ENCODE data around the gene CTCFL.

Gene CTCFL

GRCh38 chr20:57558614-57559288, 33.8 kb upstream of the CTCFL start:
- H3K9me3 ChIP-seq (ENCODE audit: low read length), result no peaks in the 10 kb centered on the region
- H3K4me3 ChIP-seq (ENCODE audit: low read depth in 1 of 2, low read length in 2 of 2), result no peak overlapping the region
- H3K9ac ChIP-seq (ENCODE audit: low read length), result no peak overlapping the region
- H3K36me3 ChIP-seq (ENCODE audit: insufficient read depth, low read length), result no peaks in the 10 kb centered on the region
- no peaks in the 10 kb centered on the region for H3K4me1 ChIP-seq (ENCODE audit: insufficient read depth, low read length)
- no peak overlapping the region for H3K27ac ChIP-seq (ENCODE audit: low read depth, low read length)
- peaks cover 0 to 19% of the 10 kb centered on the region in 2 donors for H3K27me3 ChIP-seq (ENCODE audit: control insufficient read depth in 1 of 2, insufficient read depth in 2 of 2, low read length in 2 of 2)

DNA sequence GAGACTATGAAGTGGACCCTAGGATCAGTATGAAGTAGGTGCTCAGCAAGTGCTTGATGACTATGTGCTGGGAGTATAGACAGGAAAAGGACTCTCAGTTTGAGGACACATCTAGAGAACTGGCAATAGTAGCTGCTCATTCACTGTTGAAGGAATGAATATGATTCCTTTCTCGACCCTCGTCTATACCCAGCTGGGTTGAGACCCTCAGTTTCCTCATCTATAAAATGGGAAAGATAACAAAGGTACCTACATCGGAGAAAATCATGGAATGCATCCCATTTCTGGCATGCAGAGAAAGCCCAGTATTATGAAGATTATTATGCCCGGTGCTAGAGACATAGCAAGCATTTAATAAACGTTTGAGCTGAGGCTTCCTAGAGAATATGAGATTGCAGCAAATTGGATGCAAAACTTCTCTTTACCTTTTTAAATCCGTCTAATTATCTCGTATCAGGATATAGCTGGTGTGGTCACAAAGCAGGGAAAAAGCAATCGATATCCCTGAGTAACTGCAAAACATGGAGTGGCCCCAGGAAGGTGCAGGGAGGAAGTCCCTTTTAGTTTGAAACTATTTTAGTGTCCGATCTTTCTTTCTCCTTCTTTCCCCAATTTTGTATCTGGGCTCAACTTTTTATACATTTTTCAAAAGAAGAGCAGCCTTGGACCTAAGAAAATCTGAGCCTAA, 33.1 kb upstream of the CTCFL start:
- H3K27ac ChIP-seq (ENCODE audit: low read depth, low read length), result no peak overlapping the region

DNA sequence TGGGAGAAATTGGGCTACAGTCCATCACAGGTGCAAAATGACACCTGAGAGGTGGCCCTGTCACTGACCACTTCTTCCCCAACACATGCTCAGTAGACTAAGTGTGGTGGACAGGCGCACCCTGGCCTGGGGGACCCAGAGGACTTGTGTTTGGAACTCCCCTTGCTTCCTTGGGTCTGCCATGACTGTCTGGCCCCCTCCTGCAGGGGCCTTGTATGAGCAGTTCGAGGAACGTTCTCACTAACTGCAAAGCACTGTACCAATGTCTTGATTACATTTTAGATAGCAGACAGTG, 32.0 kb upstream of the CTCFL start:
- H3K4me1 ChIP-seq (ENCODE audit: insufficient read depth, low read length), result no peaks in the 10 kb centered on the region
- H3K9ac ChIP-seq (ENCODE audit: low read length), result no peak overlapping the region
- H3K27ac ChIP-seq (ENCODE audit: low read depth, low read length), result no peak overlapping the region
- H3K36me3 ChIP-seq (ENCODE audit: insufficient read depth, low read length), result no peaks in the 10 kb centered on the region
- peaks cover 0 to 19% of the 10 kb centered on the region in 2 donors for H3K27me3 ChIP-seq (ENCODE audit: control insufficient read depth in 1 of 2, insufficient read depth in 2 of 2, low read length in 2 of 2)
- no peak overlapping the region for H3K4me3 ChIP-seq (ENCODE audit: low read depth in 1 of 2, low read length in 2 of 2)
- H3K9me3 ChIP-seq (ENCODE audit: low read length), result no peaks in the 10 kb centered on the region

More for the DNA sequence above, 33.1 kb upstream of the CTCFL start:
- peaks cover 0 to 19% of the 10 kb centered on the region in 2 donors for H3K27me3 ChIP-seq (ENCODE audit: control insufficient read depth in 1 of 2, insufficient read depth in 2 of 2, low read length in 2 of 2)
- H3K4me3 ChIP-seq (ENCODE audit: low read depth in 1 of 2, low read length in 2 of 2), result no peak overlapping the region
- H3K4me1 ChIP-seq (ENCODE audit: insufficient read depth, low read length), result no peaks in the 10 kb centered on the region
- H3K9me3 ChIP-seq (ENCODE audit: low read length), result no peaks in the 10 kb centered on the region
- H3K36me3 ChIP-seq (ENCODE audit: insufficient read depth, low read length), result no peaks in the 10 kb centered on the region
- no peak overlapping the region for H3K9ac ChIP-seq (ENCODE audit: low read length)

- Histone ChIP-seq H3K4me3 (ENCODE audit: low read depth in 1 of 2, low read length in 2 of 2) (no peak overlapping the region), H3K36me3 (ENCODE audit: insufficient read depth, low read length) (no peaks in the 10 kb centered on the region), H3K27me3 (ENCODE audit: control insufficient read depth in 1 of 2, insufficient read depth in 2 of 2, low read length in 2 of 2) (peaks cover 0 to 19% of the 10 kb centered on the region in 2 donors), H3K9me3 (ENCODE audit: low read length) (no peaks in the 10 kb centered on the region), H3K27ac (ENCODE audit: low read depth, low read length) (no peak overlapping the region), H3K4me1 (ENCODE audit: insufficient read depth, low read length) (no peaks in the 10 kb centered on the region), H3K9ac (ENCODE audit: low read length) (no peak overlapping the region)
Observed at GRCh38 chr20:57555457-57556184, 30.7 kb upstream of the CTCFL start.

- Histone ChIP-seq H3K4me1 (ENCODE audit: insufficient read depth, low read length) (no peaks in the 10 kb centered on the region), H3K9ac (ENCODE audit: low read length) (no peak overlapping the region), H3K36me3 (ENCODE audit: insufficient read depth, low read length) (no peaks in the 10 kb centered on the region), H3K4me3 (ENCODE audit: low read depth in 1 of 2, low read length in 2 of 2) (no peak overlapping the region), H3K27ac (ENCODE audit: low read depth, low read length) (no peak overlapping the region), H3K9me3 (ENCODE audit: low read length) (no peaks in the 10 kb centered on the region), H3K27me3 (ENCODE audit: control insufficient read depth in 1 of 2, insufficient read depth in 2 of 2, low read length in 2 of 2) (peaks cover 0 to 19% of the 10 kb centered on the region in 2 donors)
Observed at GRCh38 chr20:57553376-57554018, 28.6 kb upstream of the CTCFL start.

DNA sequence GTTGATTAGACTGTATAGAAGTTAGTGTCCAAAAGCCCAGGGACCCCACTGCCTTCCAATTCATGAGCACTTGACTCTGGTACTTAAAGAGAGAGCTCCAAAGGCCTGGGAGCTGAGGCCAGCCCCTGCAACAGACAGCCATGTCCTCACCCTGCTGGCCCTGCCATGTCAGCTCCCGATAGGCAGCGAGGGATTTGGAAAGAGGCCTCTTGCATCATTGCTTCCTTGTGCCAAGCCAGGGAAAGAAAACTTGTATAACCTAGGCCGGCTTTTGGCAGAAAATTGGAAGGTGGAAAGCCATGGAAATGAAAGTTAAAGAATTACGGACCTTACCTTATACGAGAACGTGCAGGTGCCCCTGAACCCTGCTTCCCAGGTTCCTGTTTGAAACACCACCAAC, 27.5 kb upstream of the CTCFL start:
- Histone ChIP-seq H3K4me1 (ENCODE audit: insufficient read depth, low read length) (no peaks in the 10 kb centered on the region), H3K4me3 (ENCODE audit: low read depth in 1 of 2, low read length in 2 of 2) (no peak overlapping the region), H3K9me3 (ENCODE audit: low read length) (no peaks in the 10 kb centered on the region), H3K27me3 (ENCODE audit: control insufficient read depth in 1 of 2, insufficient read depth in 2 of 2, low read length in 2 of 2) (peaks cover 0 to 16% of the 10 kb centered on the region in 2 donors), H3K9ac (ENCODE audit: low read length) (no peak overlapping the region), H3K27ac (ENCODE audit: low read depth, low read length) (no peak overlapping the region), H3K36me3 (ENCODE audit: insufficient read depth, low read length) (no peaks in the 10 kb centered on the region)

GRCh38 chr20:57548177-57549058, 23.5 kb upstream of the CTCFL start:
- Histone ChIP-seq H3K4me1 (ENCODE audit: insufficient read depth, low read length) (no peaks in the 10 kb centered on the region), H3K9ac (ENCODE audit: low read length) (no peak overlapping the region), H3K27me3 (ENCODE audit: control insufficient read depth in 1 of 2, insufficient read depth in 2 of 2, low read length in 2 of 2) (no peaks in the 10 kb centered on the region), H3K9me3 (ENCODE audit: low read length) (no peaks in the 10 kb centered on the region), H3K36me3 (ENCODE audit: insufficient read depth, low read length) (no peaks in the 10 kb centered on the region), H3K4me3 (ENCODE audit: low read depth in 1 of 2, low read length in 2 of 2) (no peak overlapping the region), H3K27ac (ENCODE audit: low read depth, low read length) (no peak overlapping the region)

DNA sequence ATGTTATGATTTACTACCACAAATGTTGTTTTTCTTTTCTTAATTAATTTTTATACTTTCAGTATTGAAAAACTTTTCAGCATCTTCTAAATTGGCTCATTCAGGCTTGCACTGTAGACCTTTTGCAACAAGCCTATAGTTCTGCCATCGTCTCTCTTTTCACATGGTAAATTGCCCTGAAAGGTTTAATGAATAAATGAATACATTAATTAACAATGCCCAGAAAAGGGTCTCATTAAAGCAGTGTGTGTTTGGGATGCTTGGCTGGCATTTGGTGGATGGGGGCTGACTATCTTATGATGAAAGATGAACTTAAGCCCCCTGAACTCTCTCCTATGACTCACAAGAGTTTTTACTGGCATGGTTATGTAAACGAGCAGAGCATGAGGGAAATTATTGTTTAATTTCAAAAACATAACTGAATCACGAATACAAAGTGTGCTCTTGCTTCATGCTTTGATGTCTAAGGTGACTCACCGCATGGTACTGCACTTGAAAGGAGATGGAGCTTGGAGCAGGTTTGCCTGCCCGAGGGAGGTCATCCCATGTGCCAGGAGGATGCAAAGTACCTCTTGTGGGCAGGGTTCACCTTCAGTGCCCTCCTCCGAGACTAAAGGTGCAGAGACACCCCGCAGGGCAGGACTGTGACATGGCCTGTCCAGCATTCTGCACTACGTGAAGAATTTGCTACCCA, 22.2 kb upstream of the CTCFL start:
- Histone ChIP-seq H3K4me3 (ENCODE audit: low read depth in 1 of 2, low read length in 2 of 2) (no peak overlapping the region), H3K9me3 (ENCODE audit: low read length) (no peaks in the 10 kb centered on the region), H3K4me1 (ENCODE audit: insufficient read depth, low read length) (no peaks in the 10 kb centered on the region), H3K27me3 (ENCODE audit: control insufficient read depth in 1 of 2, insufficient read depth in 2 of 2, low read length in 2 of 2) (no peaks in the 10 kb centered on the region), H3K36me3 (ENCODE audit: insufficient read depth, low read length) (no peaks in the 10 kb centered on the region), H3K9ac (ENCODE audit: low read length) (no peak overlapping the region), H3K27ac (ENCODE audit: low read depth, low read length) (no peak overlapping the region)

DNA sequence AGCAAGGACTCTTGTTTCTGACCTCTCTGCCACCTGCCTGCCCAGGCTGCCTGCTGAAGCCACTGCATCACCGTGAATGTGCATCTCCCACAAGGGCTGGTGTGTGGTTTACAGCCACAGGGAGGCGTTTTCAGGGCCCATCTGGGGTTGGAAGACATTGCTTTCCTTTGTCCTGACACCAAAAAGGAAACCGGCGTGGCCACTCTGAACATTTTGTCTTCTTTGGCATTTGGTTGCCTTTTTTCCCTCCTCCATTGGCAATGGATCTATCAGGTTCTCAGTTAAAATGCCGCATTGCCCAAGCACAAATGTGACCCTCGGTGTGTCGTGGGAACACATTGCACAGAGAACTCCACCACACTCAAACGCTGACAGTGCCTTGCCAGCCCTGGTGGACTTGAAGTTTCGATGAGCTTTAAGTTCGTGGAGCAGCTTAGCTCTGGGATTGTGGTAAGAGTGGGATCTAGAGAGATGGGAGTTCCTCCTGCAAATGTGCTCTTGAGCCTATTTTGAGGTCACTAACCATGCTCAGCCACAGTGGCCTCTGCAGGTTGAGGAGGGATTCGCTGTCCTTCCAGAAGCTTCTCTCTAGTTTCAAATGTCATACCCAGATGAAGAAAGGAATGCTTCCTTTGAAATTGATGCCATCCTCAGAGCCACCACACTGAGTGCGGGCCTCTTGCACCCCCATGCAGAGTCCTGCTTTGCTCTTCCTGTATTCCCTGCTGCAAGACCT, 21.2 kb upstream of the CTCFL start:
- no peaks in the 10 kb centered on the region for H3K4me1 ChIP-seq (ENCODE audit: insufficient read depth, low read length)
- no peaks in the 10 kb centered on the region for H3K9me3 ChIP-seq (ENCODE audit: low read length)
- H3K4me3 ChIP-seq (ENCODE audit: low read depth in 1 of 2, low read length in 2 of 2), result no peak overlapping the region
- no peaks in the 10 kb centered on the region for H3K36me3 ChIP-seq (ENCODE audit: insufficient read depth, low read length)
- H3K9ac ChIP-seq (ENCODE audit: low read length), result no peak overlapping the region
- H3K27ac ChIP-seq (ENCODE audit: low read depth, low read length), result no peak overlapping the region
- no peaks in the 10 kb centered on the region for H3K27me3 ChIP-seq (ENCODE audit: control insufficient read depth in 1 of 2, insufficient read depth in 2 of 2, low read length in 2 of 2)

All from muscle layer of colon (tissue), 2 donors.